ENCODE data around the gene TMEM258.

The TMEM258 gene

DNA sequence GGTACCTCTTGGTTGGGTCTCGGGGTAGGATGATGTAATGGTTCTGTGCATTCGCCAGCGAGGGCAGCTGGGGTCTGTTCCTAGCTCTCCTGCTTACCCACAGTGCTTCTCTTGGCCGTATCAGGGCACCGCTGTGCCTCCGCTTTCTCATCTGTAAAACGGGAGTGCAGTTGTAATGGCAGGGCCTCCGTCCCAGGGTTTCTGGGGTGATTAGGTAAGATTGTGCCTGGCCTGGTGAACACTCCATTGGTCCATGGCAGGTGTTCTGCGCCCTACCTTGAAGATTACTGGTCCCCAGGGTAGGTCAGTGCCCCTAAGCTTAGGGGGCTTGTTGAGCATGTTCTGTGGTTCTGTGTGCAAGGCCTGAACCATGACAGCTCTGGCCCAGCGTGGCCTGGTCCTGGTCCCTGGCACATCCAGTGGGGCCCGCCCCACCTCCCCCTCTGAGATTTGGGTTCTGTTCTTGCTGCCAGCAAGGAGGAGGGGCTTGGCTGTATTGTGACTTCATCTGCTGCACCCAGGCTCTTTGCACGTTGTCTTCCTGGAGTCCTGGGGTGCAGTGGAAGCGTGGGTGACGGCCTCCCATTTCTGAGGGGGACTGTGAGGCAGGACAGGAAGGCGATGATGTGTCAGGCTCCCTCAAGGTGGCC, 35.1 kb downstream of the TMEM258 start:
- no peak for DNase-seq (ENCODE audit: low spot score)

DNA sequence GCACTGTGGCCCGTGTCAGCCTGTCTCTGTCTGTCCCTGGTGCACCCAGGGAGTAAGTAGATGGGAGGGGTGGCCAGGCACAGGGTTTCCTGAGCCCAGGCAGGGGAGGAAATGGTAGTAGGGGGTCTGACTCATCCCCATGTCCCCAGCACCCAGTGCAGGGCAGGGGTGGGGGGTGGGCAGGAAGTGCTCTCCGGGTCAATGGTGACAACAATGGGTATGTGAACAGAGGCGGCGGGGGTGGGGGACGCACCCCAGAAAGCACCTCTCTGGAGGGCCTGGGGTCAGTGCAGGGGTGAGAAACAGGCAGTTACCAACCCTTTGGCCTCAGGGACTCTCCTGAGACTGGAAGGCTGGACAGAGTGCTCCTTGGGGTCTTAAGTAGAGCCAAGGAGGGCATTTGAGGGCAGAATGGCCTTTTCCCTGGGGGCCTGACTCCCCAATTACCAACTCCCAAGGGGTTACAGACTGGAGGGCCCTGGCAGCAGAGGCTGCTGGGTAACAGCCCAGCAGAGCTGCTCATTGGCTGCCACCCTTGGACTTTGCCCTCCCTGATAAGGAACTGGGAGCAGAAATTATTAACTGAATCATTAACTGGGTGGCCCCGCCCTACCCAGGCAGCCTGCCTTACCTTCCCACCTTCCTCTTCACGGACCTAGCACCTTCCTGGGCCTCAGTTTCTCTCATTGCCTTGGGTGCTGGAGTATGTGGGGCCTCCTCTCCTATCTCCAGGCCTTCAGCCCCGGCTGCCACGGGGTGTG, 35.8 kb downstream of the TMEM258 start:
- DNase-seq (ENCODE audit: low spot score) = no peak

DNA sequence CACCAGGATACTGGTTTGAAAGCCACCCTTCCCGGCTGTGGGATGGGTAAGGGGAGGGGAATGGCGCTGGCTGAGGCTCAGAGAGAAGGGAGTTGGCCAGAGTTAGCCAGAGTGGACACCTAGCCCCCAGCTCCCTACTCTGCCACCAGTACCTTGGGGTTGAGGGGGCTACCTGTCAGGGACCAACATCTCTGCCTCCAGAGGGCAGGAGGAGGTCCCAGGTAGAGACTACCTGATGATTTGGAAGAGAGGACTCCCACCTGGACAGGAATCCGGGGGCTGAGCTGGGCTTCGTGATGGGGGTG, 36.3 kb downstream of the TMEM258 start:
- DNase-seq (ENCODE audit: low spot score) = no peak

DNA sequence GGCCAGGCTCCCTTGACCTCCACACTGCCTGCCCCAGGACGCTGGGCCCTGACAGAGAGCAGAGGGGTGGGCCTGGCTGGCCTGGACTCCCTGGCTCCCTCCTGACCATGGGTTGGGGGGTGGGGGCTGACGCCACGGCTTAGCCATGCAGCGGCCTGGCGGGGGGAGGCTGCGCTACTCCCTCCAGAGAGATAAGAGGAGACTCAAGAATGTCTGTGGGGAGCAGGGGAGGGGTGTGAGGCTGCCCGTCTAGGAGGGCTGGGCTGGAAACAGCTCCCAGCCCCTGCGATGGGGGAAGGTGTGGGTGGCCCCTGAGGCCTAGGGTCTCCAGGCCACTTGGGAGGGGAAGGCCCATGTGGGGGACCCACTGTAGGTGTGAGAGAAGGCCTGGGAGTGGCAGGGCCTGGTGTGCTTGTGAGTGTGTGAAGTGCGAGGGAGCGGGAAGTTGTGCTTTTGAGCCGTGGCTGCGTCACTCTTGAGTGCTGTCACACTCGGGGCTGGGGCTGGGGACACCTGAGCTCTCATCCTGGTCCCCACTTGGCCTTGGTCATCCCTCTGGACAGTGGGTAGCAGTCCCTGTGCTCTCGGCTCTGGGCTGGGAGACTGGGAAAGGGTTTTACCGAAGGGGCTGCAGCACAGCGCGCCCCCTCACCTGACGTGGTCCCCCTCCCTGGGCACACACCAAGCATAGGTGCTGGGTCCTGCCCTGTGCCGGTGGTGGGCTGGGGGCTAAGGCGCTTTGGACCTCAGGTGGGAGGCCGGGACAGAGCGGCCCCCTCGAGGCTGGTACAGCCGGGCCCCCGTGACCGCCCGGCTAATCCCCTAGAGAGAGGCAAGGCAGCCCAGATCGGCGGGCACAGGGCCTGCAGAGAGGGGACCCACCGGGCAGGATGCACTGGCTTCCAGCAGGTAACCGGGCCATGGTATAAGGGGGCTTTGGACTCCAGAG, 37.6 kb downstream of the TMEM258 start:
- no peak for DNase-seq (ENCODE audit: low spot score)

DNA sequence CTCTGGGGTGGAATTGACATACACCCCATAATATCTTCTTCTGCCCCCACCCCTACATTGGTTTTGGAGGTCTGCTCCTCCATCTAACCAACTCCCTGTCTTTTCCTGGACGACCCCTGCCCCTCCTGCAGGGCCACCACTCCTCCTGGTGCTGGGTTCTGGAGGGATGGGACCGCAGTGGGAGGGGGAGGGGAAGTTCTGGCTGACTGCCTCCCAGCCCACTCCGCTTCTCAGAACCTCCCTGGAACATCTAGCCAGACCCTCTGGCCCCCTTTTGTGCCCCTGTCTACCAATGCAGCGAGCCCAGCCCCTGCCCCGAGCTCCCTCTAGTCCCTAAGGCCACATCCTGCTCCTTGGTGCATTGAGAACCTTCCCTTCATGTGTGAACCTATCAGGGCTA, 38.7 kb downstream of the TMEM258 start:
- DNase-seq (ENCODE audit: low spot score) = no peak

DNA sequence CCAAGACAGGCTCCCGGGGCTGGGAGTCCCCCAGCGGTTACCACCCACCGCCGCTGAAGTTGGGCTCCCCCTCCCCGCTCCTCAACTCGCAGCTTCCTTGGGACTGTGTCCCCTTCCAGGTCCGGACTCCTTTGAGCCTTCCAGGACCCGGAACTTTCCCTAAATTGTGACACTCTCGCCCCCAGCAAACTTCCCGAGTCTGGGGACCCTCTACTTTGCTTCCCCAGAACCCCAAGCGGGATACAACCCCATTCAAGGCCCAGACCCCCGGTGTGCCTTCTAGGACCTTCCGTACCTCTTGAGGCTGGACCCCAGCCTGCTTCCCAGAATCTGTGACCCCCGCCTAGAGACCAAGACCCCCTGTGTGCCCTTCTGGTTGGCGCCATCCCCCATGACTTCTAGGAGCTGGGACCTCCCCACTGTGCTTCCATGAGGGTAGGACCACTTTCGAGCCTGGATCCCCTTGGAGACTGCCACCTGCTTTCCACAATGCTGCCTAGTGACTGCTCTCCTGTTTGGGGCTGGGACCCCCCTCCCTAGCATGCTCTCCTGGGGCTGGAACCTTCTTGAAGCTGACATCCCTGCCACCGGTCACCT, 39.4 kb downstream of the TMEM258 start:
- DNase-seq (ENCODE audit: low spot score) = no peak

DNA sequence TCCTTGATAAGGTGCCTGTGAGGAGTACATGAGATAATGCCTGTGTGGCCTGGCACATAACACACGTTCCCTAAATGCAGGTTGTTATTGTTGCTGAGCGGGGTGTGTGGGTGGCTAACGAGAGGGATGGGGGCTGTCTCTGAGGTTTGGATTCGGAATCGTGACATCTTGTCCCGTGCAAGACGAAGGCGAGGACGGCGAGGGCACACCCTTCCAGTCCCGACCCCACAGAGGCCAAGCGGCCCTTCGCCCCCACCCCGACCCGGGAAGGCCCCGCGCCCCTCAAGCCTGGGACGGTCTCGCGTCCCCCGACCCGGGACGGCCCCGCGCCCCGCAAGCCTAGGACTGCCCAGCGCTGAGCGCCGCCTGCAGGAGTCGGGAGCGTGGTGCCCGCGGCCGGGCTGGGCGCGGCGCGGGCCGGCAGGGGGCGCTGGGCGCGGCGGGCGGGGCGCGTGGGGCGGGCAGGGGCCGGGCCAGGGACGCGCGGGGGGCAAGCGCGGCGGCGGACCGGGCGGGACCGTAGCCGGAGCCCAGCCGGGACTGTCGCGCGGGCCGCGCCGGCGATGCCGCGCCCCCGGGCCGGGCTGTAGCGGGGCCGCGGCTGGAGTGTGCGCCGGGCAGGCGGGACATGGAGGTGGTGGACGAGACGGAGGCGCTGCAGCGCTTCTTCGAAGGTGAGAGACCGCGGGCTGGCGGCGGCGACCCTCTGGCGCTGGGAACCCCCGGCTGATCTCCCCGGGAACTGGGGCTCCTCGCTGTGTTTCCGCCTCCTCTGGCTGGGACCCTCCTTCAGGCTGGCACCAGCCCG, 40.1 kb downstream of the TMEM258 start, which contains the start of gene MYRF:
TSS of gene MYRF (plus strand) at position 520 of the 808 bp plus-strand sequence. CDS start at position 629, 109 bp downstream.
- DNase-seq (ENCODE audit: low spot score) = no peak

DNA sequence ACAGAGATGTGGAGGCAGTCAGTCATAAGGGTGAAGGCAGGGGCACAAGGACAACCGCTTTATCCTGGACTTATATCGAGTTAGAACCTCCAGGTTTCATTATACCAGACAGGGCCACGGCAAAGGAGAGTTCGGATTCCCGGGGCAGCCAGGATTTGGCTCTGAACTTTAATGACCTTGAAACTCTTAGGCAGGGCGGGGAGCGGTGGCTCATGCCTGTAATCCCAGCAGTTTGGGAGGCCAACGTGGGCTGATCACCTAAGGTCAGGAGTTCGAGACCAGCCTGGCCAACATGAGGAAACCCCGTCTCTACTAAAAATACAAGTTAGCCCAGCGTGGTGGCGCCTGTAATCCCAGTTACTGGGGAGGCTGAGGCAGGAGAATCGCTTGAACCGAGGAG, 41.0 kb downstream of the TMEM258 start:
- DNase-seq (ENCODE audit: low spot score) = no peak

DNA sequence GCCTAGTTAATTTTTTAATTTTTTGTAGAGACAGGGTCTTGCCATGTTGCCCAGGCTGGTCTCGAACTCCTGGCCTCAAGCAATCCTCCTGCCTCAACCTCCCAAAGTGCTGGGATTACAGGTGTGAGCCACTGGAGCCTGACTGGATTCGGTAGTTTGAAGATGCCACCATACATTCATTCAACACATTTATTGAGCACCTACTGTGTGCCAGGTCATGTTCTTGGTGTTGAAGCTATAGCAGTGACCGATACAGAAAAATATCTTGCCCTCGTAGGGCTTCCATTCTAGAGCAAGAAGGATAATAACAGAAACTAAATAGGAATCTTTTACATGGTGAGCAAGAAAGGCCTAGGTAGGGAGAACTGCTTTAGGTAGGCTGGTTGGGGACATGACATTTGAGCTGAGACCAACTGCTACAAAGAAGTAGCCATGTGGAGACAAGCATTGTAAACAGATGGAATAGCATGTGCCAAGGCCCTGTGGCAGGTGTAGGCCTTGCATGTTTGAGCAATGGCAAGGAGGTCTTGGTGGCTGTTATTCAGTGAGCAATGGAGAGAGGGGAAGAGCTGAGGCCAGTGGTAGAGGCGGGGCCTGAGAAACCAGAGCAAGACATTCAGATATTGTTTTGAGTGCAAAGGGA, 41.6 kb downstream of the TMEM258 start:
- no peak for DNase-seq (ENCODE audit: low spot score)

DNA sequence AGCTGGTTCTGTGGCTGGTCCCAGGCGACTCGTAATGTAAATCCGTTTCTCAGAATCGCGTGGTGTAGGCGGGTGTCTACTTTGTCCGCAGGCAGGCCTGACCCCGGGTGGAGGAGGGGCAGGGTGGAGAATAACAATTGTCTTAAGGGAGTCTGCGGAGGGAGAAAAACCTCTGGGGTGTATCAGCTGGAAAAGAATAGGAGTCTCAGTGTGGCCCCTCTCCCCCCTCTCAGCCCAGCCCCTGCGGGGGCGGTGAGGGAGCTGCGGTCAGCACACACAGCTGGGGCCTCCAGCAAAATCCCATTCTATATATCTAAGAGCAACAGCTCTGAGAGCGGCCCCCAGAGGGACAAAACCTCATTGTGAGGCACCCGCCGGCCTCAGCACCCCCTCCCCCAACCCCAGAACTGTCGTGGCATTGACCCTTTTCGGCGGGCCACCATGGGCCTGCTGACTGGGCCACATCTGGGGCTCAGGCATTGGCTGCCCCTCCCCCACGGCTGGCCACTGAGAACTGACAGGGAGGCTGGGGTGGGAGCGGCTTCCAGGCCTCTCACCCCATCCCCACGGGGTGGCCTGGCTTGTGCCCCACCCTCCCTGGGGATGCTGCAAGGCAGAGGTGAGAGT, 42.7 kb downstream of the TMEM258 start:
- DNase-seq (ENCODE audit: low spot score) = peak; percentile 75

DNA sequence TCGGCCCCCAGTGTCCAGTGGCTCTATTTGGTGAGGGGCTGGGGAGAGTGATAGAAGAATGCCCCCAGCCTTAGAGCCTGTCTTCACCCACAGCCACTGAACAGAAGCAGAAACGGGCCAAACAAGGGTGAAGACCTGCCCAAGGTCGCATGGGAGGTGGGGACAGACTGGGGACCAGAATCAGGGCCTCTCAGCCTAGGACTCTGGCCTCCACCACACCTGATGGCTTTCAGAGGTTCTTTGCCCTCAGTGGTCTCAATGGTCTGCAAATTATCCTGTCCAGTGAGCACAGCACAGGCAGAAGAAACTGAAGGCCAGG, 44.5 kb downstream of the TMEM258 start:
- DNase-seq (ENCODE audit: low spot score) = no peak

DNA sequence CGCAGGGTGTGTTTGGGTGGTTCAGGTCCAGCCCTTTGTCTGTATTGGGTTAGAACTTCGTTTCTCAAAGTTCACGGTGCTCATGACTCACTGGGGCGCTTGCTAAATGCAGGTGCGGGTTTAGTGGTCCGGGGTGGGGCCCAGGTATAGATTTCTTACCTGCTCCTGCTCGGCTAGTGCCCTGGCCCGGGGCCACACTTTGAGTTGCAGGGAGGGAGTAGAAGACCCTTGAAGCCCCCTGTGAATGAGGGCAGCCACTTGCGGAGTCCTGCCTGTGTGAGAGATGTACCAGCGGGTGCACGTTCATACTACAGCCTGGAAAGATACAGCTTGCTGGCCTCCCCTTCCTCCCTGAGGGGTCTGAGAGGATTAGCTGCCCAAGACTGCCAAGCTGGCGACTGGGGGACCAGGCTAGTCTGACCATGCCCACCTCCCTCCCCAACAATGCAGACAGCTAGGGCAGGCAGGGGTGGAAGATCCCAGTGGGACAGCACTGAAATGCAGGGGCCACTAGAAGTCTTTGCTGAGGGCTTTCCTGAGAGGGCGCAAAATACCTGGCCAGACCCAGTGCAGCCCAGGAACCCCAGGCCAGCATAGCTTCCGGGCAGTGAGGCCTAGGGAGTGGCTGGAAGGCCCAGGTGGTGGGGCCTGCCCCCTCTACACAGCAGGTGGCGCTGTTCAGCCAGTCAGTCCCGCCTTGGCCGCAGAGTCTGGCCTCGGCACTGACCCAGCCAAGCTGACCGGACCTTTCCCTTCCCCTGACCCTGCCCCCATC, 45.0 kb downstream of the TMEM258 start:
- peak; percentile 69 for DNase-seq (ENCODE audit: low spot score)

DNA sequence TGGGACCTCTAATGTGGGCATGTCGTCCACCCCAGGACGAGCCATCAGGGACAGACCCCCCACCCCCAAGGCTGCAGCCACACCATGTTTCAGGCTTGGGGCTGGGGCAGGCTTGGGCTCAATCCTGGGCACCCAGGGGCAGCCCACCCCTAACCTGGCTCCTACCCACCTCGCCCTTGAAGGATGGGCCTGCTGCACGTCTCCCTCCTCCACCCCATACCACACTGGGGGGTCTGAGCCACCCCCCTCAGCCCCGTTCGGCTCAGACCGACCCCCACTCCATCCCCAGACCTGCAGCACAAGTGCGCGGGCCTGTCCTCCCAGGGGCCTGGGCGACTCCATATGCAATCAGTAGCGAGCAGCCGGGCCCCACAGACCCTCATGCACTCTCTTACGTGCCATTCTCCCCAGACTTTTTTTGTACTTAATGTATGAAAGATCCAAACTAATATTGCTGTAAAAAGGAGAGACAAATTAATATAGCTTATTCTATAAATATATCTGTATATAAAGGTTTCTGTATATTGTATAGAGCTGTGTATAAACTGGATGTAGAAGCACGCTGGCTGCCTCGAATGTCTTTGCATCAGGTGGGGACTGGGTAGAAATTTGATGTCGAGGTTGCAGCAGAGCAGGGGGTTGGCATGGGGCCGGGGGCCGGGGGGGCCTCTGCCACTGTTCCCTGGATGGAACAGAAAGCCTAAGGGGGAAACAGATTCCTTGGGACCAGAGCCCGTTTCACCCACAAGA, 45.8 kb downstream of the TMEM258 start:
- no peak for DNase-seq (ENCODE audit: low spot score)

DNA sequence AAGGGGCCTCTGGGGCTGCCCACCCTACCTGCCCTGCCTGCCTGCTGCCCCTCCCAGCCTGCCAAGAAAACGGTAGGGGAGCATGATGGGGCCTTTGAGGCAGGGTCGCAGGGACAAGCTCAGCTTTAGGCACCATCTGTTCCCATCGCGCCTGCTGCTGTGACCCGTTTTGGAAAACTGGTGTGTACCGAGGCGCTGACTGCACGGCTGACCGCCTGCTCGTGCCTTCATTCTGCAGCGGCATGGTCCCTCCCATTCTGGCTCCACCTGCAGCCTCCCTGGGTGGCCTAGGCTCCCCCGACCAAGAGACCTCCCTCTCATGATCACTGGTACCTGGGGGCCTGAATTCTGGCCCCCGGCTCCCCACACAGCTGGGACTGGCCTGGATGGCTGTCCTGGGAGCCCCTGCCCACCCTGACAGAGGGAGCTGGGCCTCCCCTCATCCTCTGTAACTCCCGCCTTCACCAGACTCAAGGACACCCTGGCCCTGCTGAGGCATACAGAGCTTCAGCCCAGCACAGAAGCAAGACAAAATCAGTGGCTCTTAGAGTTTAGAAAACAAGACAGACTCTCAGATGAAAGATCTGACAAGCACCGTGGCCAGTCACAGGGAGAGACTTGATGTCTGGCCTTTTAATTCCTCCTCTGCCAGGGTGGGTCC, 46.5 kb downstream of the TMEM258 start:
- DNase-seq (ENCODE audit: low spot score) = no peak

DNA sequence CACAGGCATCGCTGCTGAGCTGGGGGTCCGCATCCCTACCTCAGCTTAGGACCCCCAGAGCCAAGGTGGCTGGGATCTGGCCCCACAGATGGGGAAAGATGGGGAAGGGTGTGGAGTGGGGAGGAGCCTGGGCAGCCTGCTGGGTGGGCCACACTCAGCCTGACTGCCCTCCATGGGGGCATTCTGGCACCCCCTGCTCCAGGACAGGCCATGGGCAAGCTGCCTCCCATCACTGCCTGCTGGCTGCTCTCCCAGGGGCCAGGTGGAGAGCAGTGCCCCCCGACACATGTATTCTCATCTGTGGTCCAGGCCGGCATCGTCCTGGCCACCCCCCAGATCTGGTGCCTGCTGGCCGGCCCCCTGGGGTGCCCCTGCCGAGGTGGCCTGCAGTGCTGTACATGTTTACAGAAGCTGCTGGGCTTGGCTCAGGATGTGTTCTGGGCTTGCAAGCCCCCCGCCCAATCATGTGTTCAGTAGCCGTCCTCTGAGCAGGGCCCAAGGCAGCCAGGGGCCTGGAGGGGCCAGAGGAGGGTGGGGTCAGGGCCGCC, 47.7 kb downstream of the TMEM258 start:
- DNase-seq (ENCODE audit: low spot score) = no peak

DNA sequence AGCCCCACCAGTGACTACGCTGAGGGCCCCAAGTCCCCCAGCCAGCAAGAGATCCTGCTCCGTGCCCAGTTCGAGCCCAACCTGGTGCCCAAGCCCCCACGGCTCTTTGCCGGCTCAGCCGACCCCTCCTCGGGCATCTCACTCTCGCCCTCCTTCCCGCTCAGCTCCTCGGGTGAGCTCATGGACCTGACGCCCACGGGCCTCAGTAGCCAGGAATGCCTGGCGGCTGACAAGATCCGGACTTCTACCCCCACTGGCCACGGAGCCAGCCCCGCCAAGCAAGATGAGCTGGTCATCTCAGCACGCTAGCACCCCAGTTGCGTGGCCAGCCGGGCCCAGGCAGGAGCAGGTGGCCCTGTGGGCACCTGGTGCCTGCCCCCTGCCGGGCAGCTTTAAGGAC, 48.2 kb downstream of the TMEM258 start:
- DNase-seq (ENCODE audit: low spot score) = no peak

DNA sequence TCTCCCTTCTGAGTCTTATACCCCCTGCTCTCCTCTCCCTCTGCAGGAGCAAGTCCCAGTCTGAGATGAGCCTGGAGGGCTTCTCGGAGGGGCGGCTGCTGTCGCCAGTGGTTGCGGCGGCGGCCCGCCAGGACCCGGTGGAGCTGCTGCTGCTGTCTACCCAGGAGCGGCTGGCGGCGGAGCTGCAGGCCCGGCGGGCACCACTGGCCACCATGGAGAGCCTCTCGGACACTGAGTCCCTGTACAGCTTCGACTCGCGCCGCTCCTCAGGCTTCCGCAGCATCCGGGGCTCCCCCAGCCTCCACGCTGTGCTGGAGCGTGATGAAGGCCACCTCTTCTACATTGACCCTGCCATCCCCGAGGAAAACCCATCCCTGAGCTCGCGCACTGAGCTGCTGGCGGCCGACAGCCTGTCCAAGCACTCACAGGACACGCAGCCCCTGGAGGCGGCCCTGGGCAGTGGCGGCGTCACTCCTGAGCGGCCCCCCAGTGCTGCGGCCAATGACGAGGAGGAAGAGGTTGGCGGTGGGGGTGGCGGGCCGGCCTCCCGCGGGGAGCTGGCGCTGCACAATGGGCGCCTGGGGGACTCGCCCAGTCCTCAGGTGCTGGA, 48.8 kb downstream of the TMEM258 start:
- no peak for DNase-seq (ENCODE audit: low spot score)

DNA sequence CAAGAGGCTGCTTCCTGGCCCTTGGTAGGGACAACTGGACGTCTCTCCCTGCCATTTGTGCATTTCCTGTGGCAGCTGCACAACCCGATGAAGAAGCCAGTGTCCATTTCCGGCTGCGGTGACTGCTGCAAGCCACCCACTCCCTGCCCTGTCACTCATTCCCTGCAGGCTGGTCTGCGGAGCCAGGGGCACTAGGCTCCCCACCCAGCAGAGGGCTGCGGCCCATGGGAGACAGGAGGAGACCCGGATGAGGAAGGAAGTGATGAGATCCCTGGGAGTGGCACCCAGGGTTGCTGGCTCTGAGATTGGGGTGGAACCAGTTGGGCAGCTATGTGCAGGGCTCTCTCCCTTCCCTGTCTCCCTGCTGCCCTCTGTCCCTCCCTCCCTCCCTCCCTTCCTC, 50.0 kb downstream of the TMEM258 start:
- no peak for DNase-seq (ENCODE audit: low spot score)

Data from COLO829 (cell line).